Measurements from ENCODE around the gene MASP1.
"Not testable (repeated sequence)": the region's sequence is repeated elsewhere in the genome, so short reads cannot be mapped to it uniquely, and the experiment has no call there.

MASP1 gene

GRCh38 chr3:187264911-187265310 is 26.6 kb downstream of the MASP1 start:
- DNase-seq (ENCODE audit: low read depth) = no peak

GRCh38 chr3:187264021-187264420 is 27.5 kb downstream of the MASP1 start:
- DNase-seq (ENCODE audit: low read depth) = no peak

GRCh38 chr3:187263270-187263669 is 28.3 kb downstream of the MASP1 start:
- DNase-seq (ENCODE audit: low read depth) = no peak

- no peak for DNase-seq (ENCODE audit: low read depth)
Observed at GRCh38 chr3:187262360-187262759, 29.2 kb downstream of the MASP1 start.

- no peak for DNase-seq (ENCODE audit: low read depth)
Observed at GRCh38 chr3:187261541-187261969, 30.0 kb downstream of the MASP1 start.

- no peak for DNase-seq (ENCODE audit: low read depth)
Observed at GRCh38 chr3:187259171-187259570, 32.4 kb downstream of the MASP1 start.

- no peak for DNase-seq (ENCODE audit: low read depth)
Observed at GRCh38 chr3:187257992-187258692, 33.4 kb downstream of the MASP1 start.

GRCh38 chr3:187257471-187257870 is 34.1 kb downstream of the MASP1 start:
- no peak for DNase-seq (ENCODE audit: low read depth)

- DNase-seq (ENCODE audit: low read depth) = no peak
Observed at GRCh38 chr3:187256051-187256616, 35.4 kb downstream of the MASP1 start.

GRCh38 chr3:187255314-187255713 is 36.2 kb downstream of the MASP1 start:
- no peak for DNase-seq (ENCODE audit: low read depth)

- DNase-seq (ENCODE audit: low read depth) = no peak
Observed at GRCh38 chr3:187252311-187252710, 39.2 kb downstream of the MASP1 start.

- DNase-seq (ENCODE audit: low read depth) = no peak
Observed at GRCh38 chr3:187251599-187251998, 39.9 kb downstream of the MASP1 start.

GRCh38 chr3:187247398-187247797 is 44.1 kb downstream of the MASP1 start:
- no peak for DNase-seq (ENCODE audit: low read depth)

- DNase-seq (ENCODE audit: low read depth) = no peak
Observed at GRCh38 chr3:187243933-187244524, 47.5 kb downstream of the MASP1 start.

- DNase-seq (ENCODE audit: low read depth) = no peak
Observed at GRCh38 chr3:187242900-187243299, 48.6 kb downstream of the MASP1 start.

- no peak for DNase-seq (ENCODE audit: low read depth)
Observed at GRCh38 chr3:187242435-187242834, 49.1 kb downstream of the MASP1 start.

- DNase-seq (ENCODE audit: low read depth) = not testable (repeated sequence)
Observed at GRCh38 chr3:187238835-187239234, 52.7 kb downstream of the MASP1 start.

- DNase-seq (ENCODE audit: low read depth) = no peak
Observed at GRCh38 chr3:187238239-187238638, 53.3 kb downstream of the MASP1 start.

GRCh38 chr3:187237741-187238140 is 53.8 kb downstream of the MASP1 start:
- DNase-seq (ENCODE audit: low read depth) = no peak

GRCh38 chr3:187236962-187237361 is 54.6 kb downstream of the MASP1 start:
- DNase-seq (ENCODE audit: low read depth) = no peak

GRCh38 chr3:187230011-187230410 is 61.5 kb downstream of the MASP1 start:
- no peak for DNase-seq (ENCODE audit: low read depth)

GRCh38 chr3:187228740-187229139 is 62.8 kb downstream of the MASP1 start:
- no peak for DNase-seq (ENCODE audit: low read depth)

- no peak for DNase-seq (ENCODE audit: low read depth)
Observed at GRCh38 chr3:187227658-187228258, 63.8 kb downstream of the MASP1 start.

All from activated T-cell treated with anti-CD3 and anti-CD28 coated beads for 48 hours (primary cell).